ENCODE data around the gene MRPL53.
A peak's percentile ranks its signal among the peaks of the same experiment; 100 is the strongest.

Gene MRPL53

GRCh38 chr2:74472086-74472944 lies at the start of gene MRPL53:
Gene MRPL53 (minus strand): TSS chr2:74472680. CDS start chr2:74472660, 20 bp downstream.
- peak; percentile 91 to 96 (median 96) for DNase-seq

- DNase-seq, result no peak
Observed at GRCh38 chr2:74516650-74517049, 44.2 kb upstream of the MRPL53 start.

DNA sequence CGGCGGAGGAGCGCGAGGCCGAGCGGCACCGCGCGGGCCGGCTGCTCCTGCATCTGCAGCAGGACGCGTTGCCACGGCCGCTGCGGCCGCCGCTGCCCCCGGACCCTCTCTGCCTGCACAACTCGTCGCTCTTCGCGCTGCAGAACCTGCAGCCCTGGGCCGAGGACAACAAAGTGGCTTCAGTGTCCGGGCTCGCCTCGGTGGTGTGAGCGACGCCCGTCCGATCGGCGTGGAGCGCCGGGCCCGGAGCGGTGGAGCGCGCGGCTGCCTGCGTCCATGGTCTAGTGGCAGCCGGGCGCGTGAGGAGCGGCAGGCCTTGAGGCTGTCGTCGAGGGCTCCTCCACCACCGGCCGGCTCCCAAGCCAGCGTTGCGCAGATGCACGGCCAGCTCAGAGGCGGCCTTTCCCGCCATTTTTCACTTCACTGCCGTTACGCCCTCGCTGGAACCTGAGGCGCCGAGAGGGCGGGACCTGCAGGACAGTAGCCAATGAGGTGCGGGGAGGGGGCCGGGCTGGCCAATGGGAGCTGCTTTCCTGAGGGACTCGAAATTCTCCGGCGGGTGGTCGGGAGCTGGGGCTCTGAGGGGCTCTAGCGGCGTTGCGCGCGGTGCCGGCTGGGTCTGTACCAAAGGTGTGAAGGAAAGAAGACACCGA lies 43.6 kb upstream of the MRPL53 start:
- peak; percentile 30 to 62 (median 42) for DNase-seq

- DNase-seq, result no peak
Observed at GRCh38 chr2:74515271-74515980, 42.9 kb upstream of the MRPL53 start.

DNA sequence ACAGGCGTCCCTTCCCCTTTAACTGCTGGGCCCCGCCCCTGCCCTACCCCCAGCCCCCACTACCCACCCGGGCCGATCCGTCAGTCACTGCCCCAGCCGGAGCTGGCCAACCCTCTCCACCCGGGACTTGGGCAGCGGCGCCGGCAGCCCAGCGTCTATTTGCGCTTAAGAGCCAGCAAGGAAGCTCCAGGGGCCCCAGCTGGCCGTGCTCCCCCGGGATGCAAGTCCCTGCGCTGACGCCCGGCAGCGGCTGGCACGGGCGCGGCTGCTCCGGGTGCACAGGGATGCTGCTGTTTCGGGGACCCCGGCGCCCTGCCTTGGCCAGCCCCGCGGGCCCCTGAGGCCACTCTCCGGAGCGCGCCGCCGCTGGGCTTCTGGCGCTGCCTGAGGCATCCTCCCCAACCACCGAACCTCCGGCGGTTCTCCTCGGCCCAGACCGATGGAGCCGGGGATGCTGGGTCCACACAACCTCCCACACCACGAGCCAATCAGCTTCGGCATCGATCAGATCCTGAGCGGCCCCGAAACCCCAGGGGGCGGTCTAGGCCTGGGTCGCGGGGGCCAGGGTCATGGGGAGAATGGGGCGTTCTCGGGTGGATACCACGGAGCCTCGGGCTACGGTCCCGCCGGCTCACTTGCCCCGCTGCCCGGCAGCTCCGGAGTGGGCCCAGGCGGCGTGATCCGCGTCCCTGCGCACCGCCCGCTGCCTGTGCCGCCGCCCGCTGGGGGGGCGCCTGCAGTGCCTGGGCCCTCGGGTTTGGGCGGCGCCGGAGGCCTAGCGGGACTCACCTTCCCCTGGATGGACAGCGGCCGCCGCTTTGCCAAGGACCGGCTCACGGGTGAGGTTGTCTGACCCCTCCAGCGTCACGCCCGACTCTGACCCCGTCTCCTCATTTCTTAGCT lies 42.1 kb upstream of the MRPL53 start, which contains the start of gene TLX2:
TSS of gene TLX2 (plus strand) at position 83 of the 903 bp plus-strand sequence. CDS start at position 440, 357 bp downstream.
- DNase-seq, result no peak

- no peak for DNase-seq
Observed at GRCh38 chr2:74513605-74514367, 41.3 kb upstream of the MRPL53 start.

GRCh38 chr2:74512744-74513604 lies 40.5 kb upstream of the MRPL53 start:
- DNase-seq, result no peak

DNA sequence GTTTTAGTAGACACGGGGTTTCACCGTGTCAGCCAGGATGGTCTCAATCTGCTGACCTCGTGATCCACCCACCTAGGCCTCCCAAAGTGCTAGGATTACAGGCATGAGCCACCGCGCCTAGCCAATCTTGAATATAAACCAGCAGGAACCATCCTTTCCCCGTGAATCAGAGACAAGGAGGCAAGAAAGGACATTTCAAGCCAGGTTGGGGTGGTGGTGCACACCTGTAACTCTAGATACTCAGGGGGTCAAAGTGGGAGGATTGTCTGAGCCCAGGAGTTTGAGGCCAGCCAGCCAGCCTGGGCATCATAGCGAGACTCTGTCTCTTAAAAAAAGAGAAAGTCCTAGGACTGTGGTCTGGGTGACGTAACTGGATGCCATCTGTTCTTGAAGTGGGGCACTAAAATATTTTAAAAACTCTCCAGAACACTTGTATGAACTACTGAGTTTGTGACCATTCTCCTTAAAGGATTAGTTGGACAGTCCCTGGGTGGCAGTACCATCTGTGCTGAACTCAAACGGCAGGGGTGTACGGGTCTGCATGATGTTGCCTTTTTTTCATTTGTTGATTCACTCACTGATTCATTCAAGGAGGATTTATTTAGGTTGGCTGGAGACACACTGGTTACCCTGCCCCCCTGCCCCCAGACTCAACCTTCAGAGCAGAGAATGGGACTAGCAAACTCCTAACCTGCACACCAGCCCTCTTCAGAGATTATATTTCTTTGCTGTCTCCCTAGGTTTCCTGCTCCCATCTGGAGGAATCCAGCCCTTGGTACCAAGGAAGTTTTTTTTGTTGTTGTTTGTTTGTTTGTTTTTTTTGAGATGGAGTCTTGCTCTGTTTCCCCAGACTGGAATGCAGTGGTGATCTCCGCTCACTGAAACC lies 38.9 kb upstream of the MRPL53 start:
- DNase-seq, result no peak

GRCh38 chr2:74510272-74510671 lies 37.8 kb upstream of the MRPL53 start:
- DNase-seq, result no peak

DNA sequence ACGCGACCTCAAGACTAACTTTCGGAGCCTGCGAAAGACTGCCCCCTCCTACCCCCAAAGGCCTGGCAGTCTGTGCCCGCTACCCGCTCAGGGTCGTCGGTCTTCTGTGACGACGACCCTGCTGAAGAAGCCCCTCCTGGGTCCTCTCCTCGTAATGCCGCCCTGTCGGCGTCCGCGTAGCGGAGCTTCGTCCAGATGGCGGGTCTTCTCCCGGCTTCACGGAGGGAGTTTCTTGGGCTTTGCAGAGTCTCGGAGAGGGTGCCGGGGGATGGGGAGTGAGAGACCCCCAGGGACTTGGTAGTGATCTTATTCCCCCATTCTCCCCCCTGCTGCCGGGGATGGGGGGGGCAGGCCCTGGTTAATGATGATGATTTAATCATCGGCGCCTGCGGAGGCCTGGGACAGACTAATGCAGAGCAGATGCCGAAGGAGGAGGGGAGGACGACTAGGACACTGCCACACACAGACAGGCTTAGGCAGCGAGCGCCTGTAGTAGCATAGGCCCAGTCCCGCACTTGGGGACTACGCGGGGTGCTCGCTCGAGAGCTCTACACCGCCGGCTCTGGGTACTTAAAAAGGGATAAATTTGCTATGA lies 35.5 kb upstream of the MRPL53 start:
- DNase-seq, result peak in 1 of 4 experiments; percentile 10

DNA sequence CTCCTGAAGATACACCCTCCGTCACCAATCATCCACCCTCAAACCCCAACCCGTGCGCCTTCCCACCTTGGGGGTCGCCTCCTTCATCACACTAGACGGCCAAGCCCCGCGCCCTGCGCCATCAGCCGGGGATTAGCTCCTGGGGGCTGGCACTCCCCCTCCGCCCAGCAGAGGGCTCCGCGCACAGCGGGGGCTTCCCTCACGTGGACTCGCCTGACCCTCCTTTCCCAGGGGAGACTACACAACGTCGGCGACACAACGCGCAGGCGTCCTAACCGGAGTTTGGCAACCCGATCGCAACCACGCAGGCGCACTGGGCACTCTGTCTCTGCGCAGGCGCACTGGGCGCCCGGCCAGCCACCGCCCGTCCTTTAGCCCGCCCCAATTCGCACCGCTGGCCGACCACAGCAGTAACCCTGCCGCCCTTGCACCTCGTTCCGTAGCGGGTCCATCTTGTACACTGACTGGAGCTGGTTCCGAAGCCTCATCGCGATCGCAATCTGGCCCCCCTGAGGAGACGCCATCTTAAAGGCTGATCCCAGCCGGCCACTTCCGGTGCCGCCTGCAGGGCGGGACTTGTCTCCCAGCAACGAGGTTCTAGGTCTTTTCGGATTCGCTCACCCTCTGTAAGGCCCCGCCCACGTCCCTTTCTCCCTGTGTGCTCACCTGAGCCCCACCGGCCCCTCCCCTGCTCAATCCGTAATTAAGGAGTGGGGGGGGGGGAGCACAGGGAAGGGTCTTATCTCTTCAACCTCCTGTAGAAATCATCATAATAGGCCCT lies 34.9 kb upstream of the MRPL53 start, which contains the start of gene PCGF1:
TSS of gene PCGF1 (minus strand) at position 551 of the 781 bp plus-strand sequence. CDS start at position 524, 27 bp downstream.
- DNase-seq, result peak; percentile 94 to 97 (median 97)

DNA sequence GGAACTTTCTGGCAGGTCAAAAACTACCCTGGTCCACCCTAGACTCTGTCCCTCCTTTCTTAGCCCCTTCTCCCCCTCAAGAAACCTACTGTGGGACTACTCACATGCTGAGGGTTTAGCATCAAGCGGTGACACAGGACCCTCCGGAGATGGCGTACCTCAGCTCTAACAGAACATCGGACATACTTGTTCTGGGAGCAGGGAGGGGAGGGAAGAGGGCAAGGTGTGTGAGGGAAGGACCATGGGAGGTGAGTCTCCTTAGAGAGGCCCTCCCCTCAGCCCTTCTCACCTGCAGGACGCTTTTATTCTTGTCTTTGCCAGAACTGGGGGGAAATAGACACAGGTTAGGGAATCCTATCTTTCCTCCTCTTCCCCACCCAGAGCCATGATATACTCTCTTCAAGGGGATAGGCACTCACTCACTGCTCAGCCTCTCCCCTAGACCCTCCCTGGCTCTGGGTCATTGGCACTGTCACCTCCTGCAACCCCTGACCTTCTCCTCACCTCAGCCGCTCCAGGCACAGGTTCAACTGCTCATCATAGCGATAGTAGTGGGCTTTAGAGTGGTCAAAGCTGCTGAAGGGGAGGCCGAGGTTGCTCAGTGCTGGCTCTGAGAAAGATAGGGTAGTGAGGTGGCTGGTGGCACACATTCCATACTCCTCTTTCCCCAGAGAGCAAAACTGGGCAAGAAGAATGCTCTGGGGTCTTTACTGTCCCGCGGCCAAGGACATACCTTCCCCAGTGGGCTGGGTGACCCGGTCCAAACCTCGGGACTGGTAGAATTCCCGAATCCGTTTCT lies 33.2 kb upstream of the MRPL53 start:
- no peak for DNase-seq

DNA sequence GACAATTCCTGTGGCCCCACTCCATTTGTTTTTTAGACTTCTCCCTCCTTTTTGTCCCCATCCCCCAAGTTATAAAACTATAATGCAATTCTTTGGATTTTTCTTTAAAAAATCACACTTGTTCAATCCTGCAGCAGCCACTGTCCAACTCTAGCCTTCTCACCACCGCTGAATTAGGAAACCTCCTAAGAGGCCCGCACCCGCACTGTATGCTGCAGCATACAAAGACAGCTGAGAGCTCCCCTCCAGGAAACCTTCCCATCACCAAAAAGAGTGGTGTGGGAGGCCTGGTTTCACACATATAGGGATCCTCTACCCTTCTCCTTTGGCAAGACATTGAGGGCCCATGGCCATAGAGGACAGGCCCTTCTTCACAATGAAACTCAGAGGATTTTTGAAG lies 32.1 kb upstream of the MRPL53 start:
- no peak for DNase-seq

GRCh38 chr2:74503506-74504475 lies 31.3 kb upstream of the MRPL53 start:
- DNase-seq, result no peak

DNA sequence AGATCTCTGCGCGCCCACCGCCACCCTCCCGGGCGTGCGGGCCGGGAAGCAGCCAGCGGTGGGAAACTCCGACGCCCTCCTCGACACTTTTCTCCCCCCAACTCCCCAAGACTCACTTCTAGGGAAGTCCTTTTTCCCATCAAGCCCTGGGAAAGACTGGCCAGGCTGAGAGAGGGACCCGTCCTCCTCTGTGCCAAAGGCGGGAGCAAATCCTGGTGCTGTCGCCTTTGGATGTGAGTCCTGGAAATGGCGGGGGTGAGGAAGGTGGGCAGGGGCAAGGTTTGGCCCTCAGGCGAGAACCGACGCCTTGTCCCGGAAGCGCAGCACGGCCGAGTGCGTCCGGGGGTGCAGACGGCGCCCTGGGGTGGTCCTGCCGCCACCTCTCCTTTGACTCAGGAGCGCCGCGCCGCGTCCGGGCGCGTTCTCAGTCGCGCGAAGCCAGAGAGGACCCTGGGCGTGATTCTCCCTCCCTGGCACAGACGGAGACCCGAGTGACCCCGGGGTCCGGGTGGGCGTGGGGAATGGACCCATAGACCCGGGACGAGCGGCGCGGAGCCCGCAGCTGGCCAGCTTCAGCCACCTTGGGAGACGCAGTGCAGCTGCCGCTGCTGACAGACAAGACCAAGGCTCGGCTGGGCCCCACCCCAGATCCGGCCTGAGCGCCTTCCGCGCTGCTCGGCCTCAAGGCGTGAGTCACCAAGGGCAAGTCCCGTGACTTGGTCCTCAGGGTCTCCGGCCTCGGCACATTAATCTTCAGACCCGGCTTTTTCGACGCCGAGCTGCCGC lies 30.4 kb upstream of the MRPL53 start:
- DNase-seq, result peak in 1 of 4 experiments; percentile 32

Measured in activated CD4-positive, CD25-positive, alpha-beta regulatory T cell (primary cell).